CD4-positive, alpha-beta T cell treated with Interleukin-15 for 4 hours (primary cell): Measurements from ENCODE around the gene PVALB.
"Not testable (repeated sequence)": the region's sequence is repeated elsewhere in the genome, so short reads cannot be mapped to it uniquely, and the experiment has no call there.

Source experiments
- DNase-seq: peaks from one replicate; pipeline ENCODE4 v3.0.0-alpha.2; 2020; ENCODE audit warnings: low spot score

PVALB gene

DNA sequence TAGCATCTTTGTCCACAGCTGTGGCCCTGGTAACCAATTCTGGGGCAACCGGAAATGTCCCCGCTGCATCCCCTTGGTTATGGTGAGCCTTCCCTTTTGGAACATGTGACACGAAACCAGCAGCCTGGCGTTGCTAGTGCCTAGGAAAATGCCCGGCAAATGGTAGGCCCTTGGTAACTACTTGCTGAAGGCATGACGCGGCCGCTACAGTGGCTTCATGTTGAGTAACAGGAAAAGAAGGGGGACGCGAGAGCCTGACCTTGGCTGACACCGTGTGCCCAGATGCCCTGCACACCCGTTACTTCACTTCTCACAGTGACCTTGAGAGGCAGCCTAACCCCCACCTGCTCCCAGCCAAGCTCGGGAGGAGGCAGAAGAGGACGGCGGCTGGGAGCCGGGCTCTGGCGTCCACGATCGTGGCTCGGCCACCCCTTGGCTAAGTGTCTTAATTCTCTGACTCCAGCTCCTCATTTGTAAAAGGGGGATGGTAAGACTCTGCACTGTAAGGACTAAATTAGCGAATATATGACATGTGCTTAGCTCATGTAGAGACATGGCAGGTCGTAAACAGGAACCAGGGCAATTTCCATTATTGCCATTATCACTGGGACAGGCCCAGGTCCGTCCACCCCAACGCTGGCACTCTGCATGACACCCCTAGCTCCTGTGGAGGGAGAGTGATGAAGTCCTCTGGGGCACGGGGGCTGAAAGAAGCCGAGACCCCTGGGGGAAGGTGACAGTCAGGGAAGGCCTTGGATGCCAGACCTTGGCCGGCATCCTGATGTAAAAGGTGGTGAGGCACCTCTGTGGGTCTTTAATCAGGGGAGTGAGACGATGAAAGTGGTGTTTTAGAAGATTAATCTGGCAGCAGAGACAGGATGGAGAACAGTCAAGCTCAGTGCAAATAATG is 59.8 kb downstream of the PVALB start:
- no peak for DNase-seq

DNA sequence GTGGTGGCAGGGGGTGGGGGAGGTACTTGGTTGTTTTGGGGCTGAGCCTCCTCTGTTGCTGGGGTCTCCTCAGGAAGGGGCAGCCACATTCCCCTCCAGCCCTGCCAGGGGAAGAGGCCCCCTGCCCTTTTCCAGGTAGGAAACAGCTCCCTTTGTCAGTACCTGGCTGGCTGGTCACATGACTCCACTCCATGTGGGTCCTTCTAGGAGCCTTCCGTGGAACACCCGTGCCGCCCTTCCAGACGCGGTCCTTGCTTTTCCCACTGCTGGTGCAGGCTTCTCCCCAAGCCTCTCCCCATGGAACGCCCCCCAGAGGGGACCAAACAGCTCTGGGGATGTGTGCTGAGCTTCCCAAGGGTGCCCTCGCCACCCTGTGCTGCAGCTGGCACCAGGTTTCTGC is 60.8 kb downstream of the PVALB start:
- no peak for DNase-seq

DNA sequence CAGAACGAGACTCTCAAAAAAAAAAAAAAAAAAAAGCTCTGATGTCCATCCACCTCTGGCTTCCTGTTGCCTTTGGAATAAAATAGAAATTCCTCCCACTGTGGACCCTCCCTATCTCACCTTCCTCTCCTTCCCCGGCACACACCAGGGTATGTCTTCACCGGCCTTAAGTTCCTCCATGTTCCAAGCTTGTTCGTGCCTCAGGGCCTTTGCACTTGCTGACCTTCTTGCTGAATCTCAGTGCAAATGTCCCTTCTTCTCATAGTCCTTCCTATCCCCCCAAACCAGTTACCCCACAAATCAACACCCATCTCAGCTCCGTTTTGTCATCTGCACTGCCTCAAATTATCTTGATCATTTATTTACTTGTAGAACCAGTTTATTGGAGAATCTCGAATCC is 61.5 kb downstream of the PVALB start:
- no peak for DNase-seq

DNA sequence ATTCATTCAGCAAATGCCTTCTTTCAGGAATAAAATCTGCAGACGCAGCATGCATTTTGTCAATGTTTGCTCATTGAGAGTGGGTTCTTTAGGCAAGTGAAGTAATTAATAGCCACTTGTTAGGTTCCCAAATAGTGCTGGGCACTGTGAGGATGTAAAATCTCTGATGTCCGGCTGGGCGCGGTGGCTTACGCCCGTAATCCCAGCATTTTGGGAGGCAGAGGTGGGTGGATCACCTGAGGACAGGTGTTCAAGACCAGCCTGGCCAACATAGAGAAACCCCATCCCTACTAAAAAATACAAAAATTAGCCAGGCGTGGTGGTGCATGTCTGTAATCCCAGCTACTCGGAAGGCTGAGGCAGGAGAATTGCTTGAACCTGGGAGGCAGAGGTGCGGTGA is 62.0 kb downstream of the PVALB start:
- DNase-seq, result not testable (repeated sequence)

DNA sequence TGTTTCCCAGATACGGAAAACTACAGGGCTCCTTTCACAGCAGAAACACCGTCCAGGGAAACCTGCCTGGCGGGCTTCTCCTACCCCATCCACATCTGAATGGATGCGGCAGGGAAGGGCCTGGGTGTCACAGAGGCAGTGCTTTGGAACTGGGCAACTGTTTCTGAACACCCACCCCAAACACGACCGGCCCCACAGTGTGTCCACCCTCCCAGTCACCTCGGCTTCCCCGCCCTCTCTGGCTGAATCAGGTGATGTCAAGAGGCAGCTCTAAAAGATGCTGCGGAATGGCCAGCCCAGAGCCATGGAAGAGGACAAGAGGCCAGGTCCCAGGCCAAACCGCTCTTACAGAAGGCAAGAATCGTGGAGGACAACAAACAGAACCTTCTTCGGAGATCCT is 62.9 kb downstream of the PVALB start:
- DNase-seq, result no peak

DNA sequence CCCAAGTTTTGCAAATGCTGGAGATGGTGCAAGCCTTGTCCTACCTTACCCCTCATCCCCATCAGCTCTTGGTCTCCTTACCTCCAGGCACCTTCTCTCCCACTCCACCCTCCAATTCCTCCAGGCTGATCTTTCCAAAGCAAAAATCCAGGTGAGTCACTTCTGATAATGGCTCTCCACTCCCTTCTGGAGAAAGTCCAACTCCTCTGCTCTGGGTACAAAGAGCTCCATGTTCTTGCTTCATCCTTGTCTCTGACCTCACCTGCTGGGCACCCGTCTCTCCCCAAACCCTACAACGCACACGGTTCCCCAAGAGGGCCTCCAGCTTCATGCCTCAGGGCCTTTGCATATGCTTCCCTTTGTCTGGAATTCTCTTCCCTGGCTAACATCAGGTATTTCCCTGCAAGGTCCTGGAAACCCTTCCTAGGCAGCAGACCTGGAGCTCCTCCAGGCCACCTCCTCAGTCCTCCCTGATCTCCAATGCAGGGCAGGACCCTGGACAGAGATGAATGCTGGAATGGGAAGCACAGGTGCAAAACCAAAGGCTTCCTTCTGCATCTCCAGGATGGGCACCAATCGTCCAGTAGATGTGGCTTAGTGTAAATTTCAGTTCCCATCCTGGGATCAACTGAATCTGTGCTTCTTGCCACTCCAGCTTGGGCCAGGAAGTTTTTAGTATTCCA is 63.6 kb downstream of the PVALB start:
- DNase-seq, result no peak
